ENCODE measurements around the gene CBX2. TPM values are rescaled to one million over a fixed set of nuclear protein-coding genes. Genes with fewer than 3 reads are reported as not detected.

CBX2 gene
- total RNA-seq, 1 experiment from 2014 or later = 79.4 TPM

DNA sequence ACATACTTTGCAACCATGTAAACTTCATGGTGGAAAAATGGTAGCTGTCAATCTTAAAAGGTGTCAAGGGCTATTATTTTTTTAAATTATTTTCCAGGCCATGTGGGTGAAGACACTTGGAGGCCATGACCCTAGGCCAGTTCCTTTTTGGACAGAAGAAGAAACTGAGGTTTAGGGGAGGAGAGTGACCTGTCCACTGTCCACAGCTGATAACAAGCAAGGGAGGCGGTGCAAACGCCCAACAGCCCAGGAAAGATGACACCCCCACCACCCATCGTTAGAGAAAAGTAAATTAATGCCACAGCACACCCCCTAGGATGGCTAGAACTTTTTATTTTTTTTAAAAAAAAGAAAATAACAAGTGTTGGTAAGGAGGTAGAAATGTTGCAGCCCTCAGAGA is 28.0 kb upstream of the CBX2 start:
- Mint-ChIP-seq H3K4me3 (no peak overlapping the region), H3K27me3 (ENCODE audit: low read depth) (peaks cover 80% of the 10 kb centered on the region), H3K27ac (no peak overlapping the region), H3K9me3 (no peaks in the 10 kb centered on the region), H3K36me3 (ENCODE audit: insufficient read depth in 1 of 3, low read depth in 3 of 3) (no peaks in the 10 kb centered on the region), H3K4me1 (peaks cover 12 to 16% of the 10 kb centered on the region in 2 experiments)
- Histone ChIP-seq H3K9me3 (ENCODE audit: control insufficient read depth, low read depth, low read length) (no peaks in the 10 kb centered on the region), H3T11ph (ENCODE audit: low read length) (no peak overlapping the region), H2BK5ac (ENCODE audit: insufficient read length, low read length) (no peak overlapping the region), H3K4me1 (ENCODE audit: insufficient read depth, low read length) (peaks cover 2% of the 10 kb centered on the region; the same call in 1 of the 2 replicates), H4K8ac (replicated peaks; ENCODE audit: insufficient read length, low read depth, low read length) (no peak overlapping the region), H3K27ac (ENCODE audit: insufficient read length, low read depth, low read length) (no peak overlapping the region), H3K14ac (ENCODE audit: insufficient read depth, low read length) (no peak overlapping the region), H2BK120ac (ENCODE audit: low read depth, low read length, poor library complexity, severe bottlenecking) (no peak overlapping the region), H2BK12ac (ENCODE audit: insufficient read length, low read depth, low read length) (no peak overlapping the region), H2BK15ac (ENCODE audit: low read depth, low read length) (no peak overlapping the region), H2AK5ac (ENCODE audit: insufficient read length, low read length) (no peak overlapping the region), H3K56ac (ENCODE audit: insufficient read length, low read depth, low read length) (no peak overlapping the region), H3K4ac (ENCODE audit: low read depth, low read length) (no peak overlapping the region), H3K79me2 (ENCODE audit: insufficient read depth, low read length) (no peaks in the 10 kb centered on the region), H2BK20ac (ENCODE audit: low read depth, low read length, poor library complexity, severe bottlenecking) (no peak overlapping the region), H3K4me2 (ENCODE audit: insufficient read depth, insufficient read length, low read length) (no peak overlapping the region), H4K5ac (ENCODE audit: insufficient read length, low read depth, low read length) (no peak overlapping the region), H4K20me1 (ENCODE audit: control insufficient read depth, insufficient read depth, insufficient read length) (peaks cover 5% of the 10 kb centered on the region), H3K18ac (ENCODE audit: insufficient read length, low read depth, low read length) (no peak overlapping the region), H3K27me3 (ENCODE audit: insufficient read depth, low read length) (peaks cover 17% of the 10 kb centered on the region), H3K79me1 (ENCODE audit: insufficient read depth, low read depth, low read length, poor library complexity, severe bottlenecking) (no peaks in the 10 kb centered on the region), H3K9ac (ENCODE audit: extremely low read depth, insufficient read length, low read length) (no peak overlapping the region), H2AFZ (ENCODE audit: low read length) (no peak overlapping the region), H3K23me2 (ENCODE audit: insufficient read length, low read depth, low read length, poor library complexity, severe bottlenecking) (peaks cover 14% of the 10 kb centered on the region), H3K23ac (ENCODE audit: insufficient read length, low read depth, low read length) (no peak overlapping the region), H4K91ac (ENCODE audit: insufficient read length, low read depth, low read length) (no peak overlapping the region)
- no CpG with 5 or more reads among the region's 3 CpGs for WGBS (ENCODE audit: extremely low coverage, insufficient read length, low lambda C conversion rate)
- no peak for TF ChIP-seq CTCF (conservative IDR thresholded peaks at IDR 0.05)
- no peak for DNase-seq
